Activated CD4-positive, alpha-beta T cell treated with anti-CD3 and anti-CD28 coated beads, Interleukin-10, Interleukin-2, amounts not matched to agents 100 ng/mL and 50 ng/mL, durations not matched to agents 16 hours and 8 hours (primary cell): Measurements from ENCODE around the gene IGLON5.
A peak's percentile ranks its signal among the peaks of the same experiment; 100 is the strongest.

ENCODE experiments used
- DNase-seq: peaks from one replicate; pipeline ENCODE4 v3.0.0-alpha.2; 2020

The IGLON5 gene

DNA sequence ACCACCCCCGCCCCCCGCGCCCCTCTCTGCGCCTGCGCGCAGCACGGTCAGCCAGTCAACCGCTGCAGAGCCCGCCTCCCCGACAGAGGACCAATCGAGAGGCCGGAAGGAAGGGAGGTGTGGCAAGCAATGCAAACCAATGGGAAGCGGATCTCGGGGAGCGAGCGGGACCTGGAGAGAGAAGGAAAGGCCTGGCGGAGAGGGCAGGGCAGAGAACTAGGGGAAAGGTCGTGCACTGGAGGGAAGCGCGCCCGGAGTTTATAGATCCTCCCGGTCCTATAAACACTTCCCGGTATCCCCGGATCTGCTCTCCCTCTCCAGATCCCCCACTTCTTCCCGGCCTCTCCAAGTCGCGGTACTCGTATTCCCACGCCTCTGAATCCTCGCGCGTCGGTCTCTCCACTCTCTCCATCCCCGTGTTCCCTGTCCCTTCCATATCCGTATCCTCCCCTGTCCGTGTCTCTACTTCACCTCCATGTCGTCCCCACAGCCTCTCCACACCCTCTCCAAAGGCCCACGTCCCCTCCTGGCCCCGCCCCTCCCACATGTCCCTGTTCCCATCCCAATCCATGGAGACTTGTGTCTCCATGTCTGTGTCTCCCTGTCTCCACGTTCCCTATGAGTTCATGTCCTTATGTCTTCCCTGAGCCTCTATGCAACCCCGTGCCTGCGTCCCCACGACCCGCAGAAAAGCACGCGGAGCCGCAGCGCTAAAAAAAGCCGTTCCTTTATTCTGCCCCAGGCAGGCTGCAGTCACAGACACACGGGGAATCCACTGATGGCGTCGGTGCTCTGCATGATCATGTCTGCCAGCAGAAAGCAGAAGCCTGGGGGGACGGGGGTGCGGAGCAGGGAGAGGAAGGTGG, 55.2 kb downstream of the IGLON5 start:
- DNase-seq = peak; percentile 99

DNA sequence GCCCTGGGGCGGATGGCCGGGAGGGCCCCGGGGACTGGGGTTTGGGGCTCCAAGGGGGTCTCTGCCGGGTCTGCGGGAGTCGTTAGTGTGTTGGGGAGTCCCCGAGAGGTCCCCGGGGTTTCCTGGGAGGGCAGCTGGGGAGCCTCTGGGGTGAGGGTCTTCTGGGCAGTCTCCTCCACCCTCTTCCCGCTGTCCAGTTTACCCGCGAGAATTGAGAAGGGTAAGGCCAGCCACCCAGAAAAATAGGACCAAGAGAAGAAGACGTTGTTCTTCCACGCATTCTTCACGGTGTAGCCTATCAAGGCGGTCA, 55.8 kb downstream of the IGLON5 start:
- DNase-seq = no peak

DNA sequence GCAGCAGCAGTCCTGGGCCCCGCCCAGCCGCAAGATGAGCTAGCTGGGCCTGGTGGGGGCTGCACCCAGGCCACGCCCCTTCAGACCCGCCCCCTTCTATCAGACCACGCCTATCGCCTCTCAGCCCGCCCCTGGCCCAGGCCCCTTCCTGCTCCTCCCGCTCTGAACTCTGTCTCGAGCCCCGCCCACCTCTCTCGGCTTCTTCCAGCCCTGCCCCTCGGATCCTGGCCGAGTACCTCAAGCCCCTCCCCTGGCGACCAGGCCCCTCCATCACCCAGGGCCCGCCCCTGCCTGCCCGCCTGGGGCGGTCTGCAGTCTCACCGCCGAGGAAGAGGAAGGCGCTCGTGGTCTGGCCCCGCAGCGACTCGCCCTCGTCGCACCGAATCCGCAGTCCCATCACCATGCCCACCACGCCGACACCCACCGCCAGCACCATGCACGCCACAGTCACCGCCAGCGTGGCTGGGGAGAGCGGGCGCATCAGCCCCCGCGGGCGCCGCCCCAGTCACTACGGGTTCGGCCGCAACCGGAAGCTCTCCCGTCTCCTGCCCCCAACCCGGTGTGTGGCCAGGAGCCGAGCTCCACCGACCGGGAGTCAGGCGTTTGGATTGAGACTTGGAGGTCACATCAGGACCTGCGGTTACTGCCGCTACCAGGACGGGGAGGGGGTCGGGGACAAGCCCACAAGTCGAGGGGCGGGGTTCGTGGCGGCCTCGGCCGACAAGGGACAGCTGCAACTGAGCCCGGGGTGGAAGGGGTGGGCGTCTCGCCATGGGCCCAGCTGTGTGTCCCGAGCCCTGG, 56.3 kb downstream of the IGLON5 start:
- peak; percentile 100 for DNase-seq

DNA sequence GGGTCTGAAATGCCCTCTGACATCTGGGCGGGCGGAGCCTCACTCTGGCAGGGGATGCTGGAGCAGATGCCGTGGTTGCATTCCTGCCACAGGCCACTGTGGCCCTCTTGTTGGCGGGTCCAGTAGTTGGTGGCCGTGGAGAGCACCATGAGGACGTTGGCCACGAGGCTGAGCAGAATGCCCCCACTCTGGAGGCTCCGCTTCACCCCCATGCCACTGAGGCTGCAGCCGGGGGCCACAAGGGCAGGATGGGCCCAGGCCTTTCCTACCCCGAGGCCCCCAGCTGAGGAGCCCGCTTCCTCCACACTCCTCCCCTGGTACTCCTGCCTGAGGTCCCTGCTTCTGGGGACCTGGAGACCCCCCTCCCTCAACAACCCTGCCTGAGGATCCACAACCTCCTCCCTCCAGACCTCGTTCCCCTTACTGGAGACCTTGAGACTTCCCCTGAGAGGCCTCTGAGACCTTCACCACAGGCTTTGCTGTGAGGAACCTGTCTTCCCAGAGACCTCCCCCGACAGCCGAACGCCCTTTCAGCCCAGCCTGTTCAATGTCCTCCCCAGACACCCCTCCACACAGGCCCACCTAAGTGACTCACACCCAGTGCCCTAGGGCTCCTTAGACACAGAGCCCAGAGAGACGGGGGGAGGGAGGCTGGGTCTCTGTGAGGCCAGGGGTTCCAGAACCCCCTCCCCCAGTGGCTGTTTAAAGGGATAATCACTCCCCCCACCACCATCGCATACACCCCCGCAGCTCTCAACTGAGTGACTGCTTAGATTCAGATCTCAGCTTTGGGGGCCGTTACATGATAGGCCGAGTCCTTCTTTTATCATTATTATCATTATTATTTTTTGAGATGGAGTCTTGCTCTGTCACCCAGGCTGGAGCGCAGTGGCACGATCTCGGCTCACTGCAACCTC, 57.2 kb downstream of the IGLON5 start, which contains the start of gene CLDND2:
Gene CLDND2 (minus strand): TSS at position 638 of the 917 bp plus-strand sequence. CDS start 426 bp downstream, at position 212.
- DNase-seq = no peak

DNA sequence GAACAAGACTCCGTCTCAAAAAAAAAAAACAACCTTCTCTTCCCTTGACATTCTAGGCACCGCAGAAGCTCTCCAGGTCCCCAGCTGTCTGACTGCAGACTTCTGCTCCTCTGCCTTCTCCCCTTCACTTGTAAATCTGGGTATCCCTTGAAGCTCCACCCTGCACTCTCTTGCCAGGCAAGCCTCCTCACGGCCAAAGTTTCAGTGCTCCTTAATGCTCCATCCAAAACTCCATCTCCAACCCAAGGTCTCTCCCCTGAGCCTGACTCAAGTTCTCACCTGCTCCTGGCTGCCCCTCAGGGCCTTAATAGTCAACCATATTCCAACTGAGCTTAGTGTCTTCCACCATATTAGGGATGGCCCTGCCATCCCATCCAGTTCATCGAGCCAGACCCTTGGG, 58.8 kb downstream of the IGLON5 start:
- no peak for DNase-seq

- no peak for DNase-seq
Observed at GRCh38 chr19:51371186-51371690, 59.8 kb downstream of the IGLON5 start.

DNA sequence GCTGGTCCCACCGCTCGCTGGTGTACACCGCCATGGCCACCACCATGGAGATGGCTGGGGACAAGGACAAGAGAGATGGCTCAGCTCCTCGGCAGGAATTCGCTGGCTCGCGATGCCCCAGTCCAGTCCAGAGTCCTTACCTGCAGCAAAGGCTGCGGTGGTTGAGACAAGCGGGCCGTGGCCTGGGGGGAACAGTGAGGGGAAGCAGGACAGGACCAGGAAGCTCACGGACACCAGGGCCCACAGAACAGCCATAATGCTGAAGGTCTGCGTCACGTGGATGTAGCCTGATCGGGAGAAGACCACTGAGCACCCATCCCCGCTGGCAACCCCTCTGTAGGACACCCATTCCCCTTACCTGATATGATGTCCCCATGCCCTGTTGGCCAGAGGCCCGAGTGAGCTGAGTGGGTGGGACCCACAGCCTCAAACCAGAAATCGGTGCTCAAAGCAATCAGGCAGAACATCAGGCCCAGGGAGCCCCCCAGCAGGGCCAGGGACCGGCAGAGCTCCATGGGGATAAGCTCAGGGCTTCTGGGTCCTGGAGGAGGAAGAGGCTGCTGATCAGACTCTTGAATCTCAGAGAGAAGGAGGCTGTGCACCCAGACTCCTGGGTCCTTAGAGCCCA, 60.7 kb downstream of the IGLON5 start:
- DNase-seq = no peak

DNA sequence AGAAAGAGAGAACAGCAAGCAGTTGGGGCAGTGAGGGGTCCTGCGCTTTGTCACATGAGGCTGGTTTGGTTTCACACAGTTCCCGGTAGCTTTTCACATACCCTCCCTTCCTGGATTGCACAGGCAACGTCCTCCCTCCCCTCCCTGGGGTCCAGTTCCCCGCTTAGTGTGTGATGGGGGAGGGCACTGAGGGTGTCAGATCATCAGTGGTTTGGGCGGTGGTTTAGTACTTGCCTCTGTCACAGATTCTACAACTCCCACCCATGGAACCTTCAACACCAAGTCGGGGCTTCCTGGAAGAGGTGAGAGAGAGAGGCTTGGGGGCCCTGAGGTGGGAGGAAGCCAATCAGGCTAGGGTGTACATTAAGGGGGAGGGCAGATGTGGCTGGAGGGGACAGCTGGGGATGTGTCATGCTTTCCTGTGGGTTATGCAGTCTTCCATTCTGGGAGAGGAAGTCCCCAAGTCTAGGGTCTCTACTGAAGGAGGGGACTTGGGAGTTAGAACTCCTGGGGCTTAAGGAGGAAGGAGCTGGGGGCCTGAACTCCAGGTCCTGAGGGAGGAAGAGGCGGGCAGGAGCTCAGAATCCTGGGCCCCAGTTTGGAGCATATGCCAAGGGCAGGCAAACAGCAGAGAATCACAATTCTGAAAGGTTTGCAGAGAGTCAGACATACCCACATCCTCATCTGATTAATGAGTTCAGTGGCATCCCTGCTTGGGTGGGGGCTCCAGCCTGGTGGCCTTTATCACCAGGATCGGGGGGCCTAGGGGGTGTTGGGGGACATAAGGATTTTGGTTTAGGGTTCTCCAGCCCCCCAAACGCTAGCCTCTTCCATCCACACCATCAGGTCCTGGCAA, 61.4 kb downstream of the IGLON5 start, which contains the start of gene NKG7:
Gene NKG7 (minus strand): TSS at position 6 of the 856 bp plus-strand sequence. CDS start 119 bp downstream, outside the sequence.
- peak; percentile 96 for DNase-seq

- DNase-seq = peak; percentile 78
Observed at GRCh38 chr19:51375504-51376221, 64.2 kb downstream of the IGLON5 start.

- no peak for DNase-seq
Observed at GRCh38 chr19:51377422-51377821, 66.0 kb downstream of the IGLON5 start.

GRCh38 chr19:51380379-51380778, 68.9 kb downstream of the IGLON5 start:
- no peak for DNase-seq
